Epithelial cell of esophagus (primary cell): ENCODE measurements around the gene CASKIN2.
A peak's percentile ranks its signal among the peaks of the same experiment; 100 is the strongest.
"Not testable (repeated sequence)": the region's sequence is repeated elsewhere in the genome, so short reads cannot be mapped to it uniquely, and the experiment has no call there.

Experiments used
- DNase-seq: peaks from one replicate; pipeline ENCODE4 v3.0.0; 2010; ENCODE audit warnings: low read depth
- H3K4me3 ChIP-seq: 2 replicates; pipeline ENCODE4 v1.5.1; 2011; ENCODE audit warnings: mild to moderate bottlenecking, low read length, control low read depth
- CTCF ChIP-seq: IDR thresholded peaks from 2 replicates; pipeline ENCODE4 v1.5.1; 2011; ENCODE audit warnings: low read depth, mild to moderate bottlenecking, low read length, control low read depth, inconsistent platforms; ENCODE audit not compliant: insufficient read depth; ENCODE audit errors: missing control alignments

Gene CASKIN2

GRCh38 chr17:75478508-75478907, 36.8 kb downstream of the CASKIN2 start:
- TF ChIP-seq CTCF: no peak
- DNase-seq: no peak
- H3K4me3 ChIP-seq: no peak overlapping the region

- H3K4me3 ChIP-seq, DNase-seq: not testable (repeated sequence)
Measured at GRCh38 chr17:75477490-75477862, 37.9 kb downstream of the CASKIN2 start.

GRCh38 chr17:75476752-75477489, 38.4 kb downstream of the CASKIN2 start:
- no peak overlapping the region for H3K4me3 ChIP-seq
- no peak for DNase-seq
- no peak for TF ChIP-seq CTCF

GRCh38 chr17:75476271-75476671, 39.1 kb downstream of the CASKIN2 start:
- TF ChIP-seq CTCF: no peak
- DNase-seq: no peak
- H3K4me3 ChIP-seq: no peak overlapping the region

- no peak overlapping the region for H3K4me3 ChIP-seq
Measured at GRCh38 chr17:75475851-75476250, 39.5 kb downstream of the CASKIN2 start.

GRCh38 chr17:75475144-75475835, 40.0 kb downstream of the CASKIN2 start:
- peak; percentile 32 for DNase-seq
- TF ChIP-seq CTCF: no peak
- no peak overlapping the region for H3K4me3 ChIP-seq

More at GRCh38 chr17:75475851-75476250, 39.5 kb downstream of the CASKIN2 start:
- no peak for DNase-seq
- no peak for TF ChIP-seq CTCF

GRCh38 chr17:75474736-75475135, 40.6 kb downstream of the CASKIN2 start:
- TF ChIP-seq CTCF: no peak
- H3K4me3 ChIP-seq: no peak overlapping the region
- DNase-seq: no peak
